ENCODE data around the gene TMCC1.

GRCh38 chr3:129620828-129621559 lies 272.5 kb downstream of the TMCC1 start:
- TF ChIP-seq POLR2A (IDR thresholded peaks at IDR 0.05): no peak
- TF ChIP-seq CTCF (IDR thresholded peaks at IDR 0.05): no peak

Measured in right lobe of liver (tissue), 4 donors.